HUES48 (cell line): ENCODE data around the gene PPIF.
"Not testable (repeated sequence)": the region's sequence is repeated elsewhere in the genome, so short reads cannot be mapped to it uniquely, and the experiment has no call there.

Experiments used
- H3K27ac ChIP-seq: one replicate; pipeline ENCODE4 v1.7.0; 2013; ENCODE audit warnings: low read depth, low read length, inconsistent platforms
- H3K27me3 ChIP-seq: 2 replicates; pipeline ENCODE4 v1.6.1; 2013; ENCODE audit warnings: mild to moderate bottlenecking, low read length; ENCODE audit not compliant: control insufficient read depth, insufficient read depth
- H3K36me3 ChIP-seq: 2 replicates; pipeline ENCODE4 v1.6.1; 2013; ENCODE audit warnings: low read length; ENCODE audit not compliant: control insufficient read depth, insufficient read depth
- H3K4me1 ChIP-seq: 2 replicates; pipeline ENCODE4 v1.6.1; 2013; ENCODE audit warnings: mild to moderate bottlenecking, low read length; ENCODE audit not compliant: control insufficient read depth, insufficient read depth
- H3K4me3 ChIP-seq: 2 replicates; pipeline ENCODE4 v1.5.1; 2013; ENCODE audit warnings: mild to moderate bottlenecking, low read depth, low read length
- H3K9ac ChIP-seq: 2 replicates; pipeline ENCODE4 v1.6.1; 2013; ENCODE audit warnings: mild to moderate bottlenecking, low read depth, low read length, moderate library complexity
- H3K9me3 ChIP-seq: 2 replicates; pipeline ENCODE4 v1.6.1; 2013; ENCODE audit warnings: low read length; ENCODE audit not compliant: control insufficient read depth, insufficient read depth

PPIF gene

DNA sequence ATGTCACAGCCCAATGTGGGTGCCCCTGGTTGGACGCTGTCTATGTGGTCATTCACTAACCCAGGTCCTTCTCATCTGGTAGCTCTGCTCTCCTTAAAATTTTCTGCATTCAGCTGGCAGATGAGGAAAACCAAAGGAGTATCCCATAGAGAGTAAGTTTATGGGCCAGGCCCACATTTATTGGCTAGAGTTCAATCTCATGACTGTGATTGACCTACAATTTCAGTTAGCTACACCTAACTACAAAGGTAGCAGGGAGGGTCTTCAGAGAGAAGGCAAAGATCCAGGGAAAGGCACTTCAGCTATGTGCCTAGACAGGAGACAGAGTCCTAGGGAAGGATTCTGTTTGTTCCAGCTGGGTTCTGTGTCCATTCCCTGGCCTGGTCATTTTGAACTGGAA lies 23.7 kb upstream of the PPIF start:
- Histone ChIP-seq H3K4me3 (no peak overlapping the region), H3K36me3 (no peaks in the 10 kb centered on the region), H3K27me3 (no peaks in the 10 kb centered on the region), H3K9ac (no peak overlapping the region), H3K9me3 (no peaks in the 10 kb centered on the region), H3K27ac (no peak overlapping the region), H3K4me1 (no peaks in the 10 kb centered on the region)

GRCh38 chr10:79324032-79324695 lies 23.1 kb upstream of the PPIF start:
- Histone ChIP-seq H3K27ac (no peak overlapping the region), H3K4me1 (no peaks in the 10 kb centered on the region), H3K36me3 (no peaks in the 10 kb centered on the region), H3K9ac (no peak overlapping the region), H3K27me3 (no peaks in the 10 kb centered on the region), H3K4me3 (no peak overlapping the region), H3K9me3 (no peaks in the 10 kb centered on the region)

- Histone ChIP-seq H3K4me1 (no peaks in the 10 kb centered on the region), H3K27me3 (no peaks in the 10 kb centered on the region), H3K9ac (no peak overlapping the region), H3K4me3 (no peak overlapping the region), H3K27ac (no peak overlapping the region), H3K36me3 (no peaks in the 10 kb centered on the region), H3K9me3 (no peaks in the 10 kb centered on the region)
Observed at GRCh38 chr10:79326361-79327089, 20.7 kb upstream of the PPIF start.

- H3K9me3 ChIP-seq: no peaks in the 10 kb centered on the region
- no peaks in the 10 kb centered on the region for H3K36me3 ChIP-seq
- H3K27ac ChIP-seq: no peak overlapping the region
- H3K9ac ChIP-seq: no peak overlapping the region
- no peaks in the 10 kb centered on the region for H3K27me3 ChIP-seq
- no peaks in the 10 kb centered on the region for H3K4me1 ChIP-seq
- no peak overlapping the region for H3K4me3 ChIP-seq
Observed at GRCh38 chr10:79327090-79327457, 20.2 kb upstream of the PPIF start.

DNA sequence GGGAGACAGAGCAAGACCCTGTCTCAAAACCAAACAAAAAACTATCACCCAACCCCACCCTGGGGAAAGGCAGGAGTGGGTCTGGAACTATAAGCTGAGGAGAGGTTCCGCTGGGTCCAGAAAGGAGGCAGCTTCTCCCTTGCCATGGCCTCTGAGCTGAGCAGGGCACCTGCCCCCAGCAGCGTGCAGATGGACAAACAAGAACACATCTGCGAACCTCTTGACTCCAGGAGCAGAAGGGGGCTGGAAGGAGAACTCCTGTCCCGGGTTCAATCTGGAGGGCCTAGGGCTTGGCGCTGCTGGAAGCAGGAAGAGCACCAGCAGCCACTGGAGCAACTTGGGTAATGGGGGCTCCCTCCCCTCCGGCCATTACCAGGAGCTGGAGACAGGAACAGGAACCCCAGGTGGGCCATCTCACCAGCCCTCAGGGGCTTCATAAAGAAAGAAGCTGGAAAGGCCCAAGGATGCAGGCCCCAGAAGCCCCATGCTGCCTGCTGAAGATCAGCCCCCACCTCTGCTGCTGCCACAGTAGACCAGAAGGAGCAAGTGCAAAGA lies 19.0 kb upstream of the PPIF start:
- no peaks in the 10 kb centered on the region for H3K27me3 ChIP-seq

DNA sequence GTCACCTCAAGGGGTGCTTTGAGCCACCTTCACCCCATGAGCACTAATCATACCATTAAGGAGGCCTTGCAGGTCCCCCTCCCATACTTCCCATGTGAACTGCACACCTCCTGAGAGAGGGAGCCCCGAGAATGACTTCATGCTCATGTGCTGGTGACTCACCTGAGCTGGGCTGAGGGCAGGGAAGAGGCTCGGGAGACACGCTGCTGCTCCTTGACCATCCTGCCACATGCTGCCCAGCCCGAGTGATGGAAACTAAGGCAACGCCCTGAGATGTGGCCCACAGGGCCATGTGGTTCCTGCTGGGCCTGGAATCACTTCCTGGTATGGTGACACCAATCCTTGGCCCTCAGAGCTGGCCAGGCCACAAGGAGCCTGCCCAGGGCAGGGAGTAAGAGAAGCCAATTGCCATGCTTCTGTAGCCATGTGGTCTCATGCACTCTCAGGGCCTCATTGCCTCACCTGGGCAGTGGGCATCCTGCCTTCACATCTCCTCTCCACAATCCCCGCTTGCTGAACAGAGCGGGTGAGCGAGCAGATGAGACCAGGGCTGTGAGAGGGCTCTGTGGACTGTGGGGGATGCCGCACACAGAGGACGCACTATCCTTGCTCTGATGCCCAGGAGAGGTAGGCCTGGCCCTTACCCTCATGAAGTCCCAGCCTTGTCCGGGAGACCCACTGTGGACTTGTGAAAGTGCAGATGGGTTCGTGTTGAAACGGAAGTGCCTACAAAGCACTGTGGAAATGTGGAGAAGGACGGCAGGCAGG lies 18.3 kb upstream of the PPIF start:
- no peak overlapping the region for H3K4me3 ChIP-seq
- no peaks in the 10 kb centered on the region for H3K27me3 ChIP-seq
- H3K9ac ChIP-seq: no peak overlapping the region
- no peaks in the 10 kb centered on the region for H3K36me3 ChIP-seq
- H3K9me3 ChIP-seq: no peaks in the 10 kb centered on the region
- no peak overlapping the region for H3K27ac ChIP-seq
- no peaks in the 10 kb centered on the region for H3K4me1 ChIP-seq

More for the DNA sequence above, 19.0 kb upstream of the PPIF start:
- no peak overlapping the region for H3K9ac ChIP-seq
- no peaks in the 10 kb centered on the region for H3K4me1 ChIP-seq
- no peak overlapping the region for H3K27ac ChIP-seq
- H3K4me3 ChIP-seq: no peak overlapping the region
- H3K9me3 ChIP-seq: no peaks in the 10 kb centered on the region
- no peaks in the 10 kb centered on the region for H3K36me3 ChIP-seq

GRCh38 chr10:79329529-79329928 lies 17.7 kb upstream of the PPIF start:
- no peak overlapping the region for H3K9ac ChIP-seq
- H3K4me3 ChIP-seq: no peak overlapping the region
- no peaks in the 10 kb centered on the region for H3K9me3 ChIP-seq
- H3K27ac ChIP-seq: no peak overlapping the region
- no peaks in the 10 kb centered on the region for H3K4me1 ChIP-seq
- H3K27me3 ChIP-seq: no peaks in the 10 kb centered on the region
- H3K36me3 ChIP-seq: no peaks in the 10 kb centered on the region

- no peaks in the 10 kb centered on the region for H3K27me3 ChIP-seq
- H3K27ac ChIP-seq: no peak overlapping the region
- no peak overlapping the region for H3K9ac ChIP-seq
- H3K4me1 ChIP-seq: peaks cover 3% of the 10 kb centered on the region; the same call in 1 of the 2 replicates
- H3K36me3 ChIP-seq: no peaks in the 10 kb centered on the region
- no peak overlapping the region for H3K4me3 ChIP-seq
- H3K9me3 ChIP-seq: no peaks in the 10 kb centered on the region
Observed at GRCh38 chr10:79331226-79331625, 16.0 kb upstream of the PPIF start.

GRCh38 chr10:79331709-79332108 lies 15.6 kb upstream of the PPIF start:
- no peak overlapping the region for H3K9ac ChIP-seq
- H3K4me3 ChIP-seq: no peak overlapping the region
- no peak overlapping the region for H3K27ac ChIP-seq
- H3K36me3 ChIP-seq: no peaks in the 10 kb centered on the region
- no peaks in the 10 kb centered on the region for H3K9me3 ChIP-seq
- H3K27me3 ChIP-seq: no peaks in the 10 kb centered on the region
- H3K4me1 ChIP-seq: peaks cover 8% of the 10 kb centered on the region; the same call in 1 of the 2 replicates

DNA sequence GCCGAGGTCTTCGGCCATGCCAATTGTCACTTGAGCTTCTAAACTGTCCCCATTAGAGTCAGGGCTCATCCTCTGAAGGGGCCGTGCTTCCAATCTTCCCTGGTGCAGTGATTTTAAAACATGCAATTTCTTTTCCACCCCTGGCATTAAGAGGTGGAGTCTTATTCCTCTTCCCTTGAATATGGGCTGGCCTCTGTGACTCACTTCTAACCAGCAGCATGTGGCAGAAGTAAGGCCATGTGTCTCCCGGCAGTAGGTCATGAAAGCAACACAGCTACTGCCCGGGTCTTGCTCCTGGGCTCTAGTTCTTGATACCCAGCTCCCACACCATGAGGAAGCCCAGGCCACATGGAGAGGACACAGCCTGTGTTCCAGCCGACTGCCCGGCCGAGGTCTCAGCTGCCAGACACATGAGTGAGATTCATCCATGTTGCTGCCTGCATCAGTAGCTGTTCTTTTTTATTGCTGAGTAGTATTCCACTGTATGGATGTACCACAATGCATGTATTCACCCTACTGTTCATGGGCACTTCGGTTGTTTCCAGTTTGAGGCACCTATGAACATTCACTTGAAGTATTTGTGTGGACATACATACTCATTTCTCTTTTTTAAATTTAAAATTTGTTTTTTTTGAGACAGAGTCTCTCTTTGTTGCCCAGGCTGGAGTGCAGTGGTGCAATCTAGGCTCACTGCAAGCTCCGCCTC lies 14.5 kb upstream of the PPIF start:
- peaks cover 11% of the 10 kb centered on the region; the same call in 1 of the 2 replicates for H3K4me1 ChIP-seq
- not testable (repeated sequence) for H3K27me3 ChIP-seq, H3K4me3 ChIP-seq, H3K9me3 ChIP-seq, H3K36me3 ChIP-seq, H3K27ac ChIP-seq, H3K9ac ChIP-seq
